ENCODE data around the gene RIT1. TPM values are rescaled to one million over a fixed set of nuclear protein-coding genes. Genes with fewer than 3 reads are reported as not detected.

The RIT1 gene
- total RNA-seq, 1 experiment from 2014 or later, result 27.2 TPM

- H3K4me1 Mint-ChIP-seq, result peaks cover 19% of the 10 kb centered on the region
- ChIA-PET CTCF (interaction anchor here (0.6 to 1.6 kb wide), 5 partner anchors 9 to 119 kb away, joined by 3 to 6 read pairs (median 3); partner anchors contain the start of gene ARHGEF2), POLR2A (no interaction called here)
- no peak for TF ChIP-seq ETV6 (CRISPR knock-in tag; IDR thresholded peaks at IDR 0.05)
- no peak for ATAC-seq
- H3K27me3 Mint-ChIP-seq (ENCODE audit: low read depth), result no peaks in the 10 kb centered on the region
- DNase-seq (ENCODE audit: low spot score), result no peak
- no peak overlapping the region for H3K4me3 Mint-ChIP-seq
- no peaks in the 10 kb centered on the region for H3K9me3 Mint-ChIP-seq
- peaks cover 33% of the 10 kb centered on the region for H3K36me3 Mint-ChIP-seq
- no peak overlapping the region for H3K27ac Mint-ChIP-seq
These were observed 36.1 kb upstream of the RIT1 start for GRCh38 chr1:155947292-155947691.

- POLR2A ChIA-PET, result interaction anchor here (0.8 to 1.4 kb wide), 3 partner anchors 12 to 37 kb away, joined by 3 to 4 read pairs (median 3); partner anchors contain the start of gene KHDC4
- Mint-ChIP-seq H3K36me3 (peaks cover 27% of the 10 kb centered on the region), H3K27me3 (ENCODE audit: low read depth) (no peaks in the 10 kb centered on the region), H3K4me3 (no peak overlapping the region), H3K27ac (peak overlapping the region; percentile 87; the same call in 1 of the 2 replicates), H3K9me3 (no peaks in the 10 kb centered on the region), H3K4me1 (peaks cover 19% of the 10 kb centered on the region)
- CTCF ChIA-PET, result interaction anchor here (1.0 to 2.0 kb wide), 6 partner anchors 9 to 120 kb away, joined by 3 to 9 read pairs (median 5); no protein-coding TSS in a partner anchor
- ATAC-seq (no peak), DNase-seq (ENCODE audit: low spot score) (no peak)
- no peak for TF ChIP-seq ZBTB43 (CRISPR knock-in tag; IDR thresholded peaks at IDR 0.05)
- no peak for TF ChIP-seq ZSCAN18 (CRISPR knock-in tag; IDR thresholded peaks at IDR 0.05)
- TF ChIP-seq SP1 (CRISPR knock-in tag; conservative IDR thresholded peaks at IDR 0.05), result no peak
- TF ChIP-seq E2F1 (CRISPR knock-in tag; IDR thresholded peaks at IDR 0.05), result no peak
- TF ChIP-seq ZNF138 (CRISPR knock-in tag; conservative IDR thresholded peaks at IDR 0.05), result no peak
These were observed 35.6 kb upstream of the RIT1 start for GRCh38 chr1:155946633-155947219.

GRCh38 chr1:155944444-155944799, 33.3 kb upstream of the RIT1 start:
- Mint-ChIP-seq H3K27ac (no peak overlapping the region), H3K4me1 (peaks cover 32% of the 10 kb centered on the region), H3K4me3 (no peak overlapping the region), H3K9me3 (no peaks in the 10 kb centered on the region), H3K27me3 (ENCODE audit: low read depth) (no peaks in the 10 kb centered on the region), H3K36me3 (peaks cover 12% of the 10 kb centered on the region; the same call in 1 of the 2 replicates)
- ChIA-PET CTCF (interaction anchor here (0.8 to 4.2 kb wide), 6 partner anchors 10 to 122 kb away, joined by 3 to 31 read pairs (median 8); partner anchors contain the start of genes ARHGEF2, KHDC4 and RAB25), POLR2A (interaction anchor here (0.6 to 1.6 kb wide), 5 partner anchors 10 to 117 kb away, joined by 3 to 10 read pairs (median 4); partner anchors contain the start of gene RAB25)
- TF ChIP-seq TEAD1 (CRISPR knock-in tag; IDR thresholded peaks at IDR 0.05), result 0 out of 2 replicates have a peak, but pooled peaks have one; percentile 8
- no peak for TF ChIP-seq ZNF219 (CRISPR knock-in tag; IDR thresholded peaks at IDR 0.05; ENCODE audit: borderline replicate concordance)
- DNase-seq (ENCODE audit: low spot score) (no peak), ATAC-seq (no peak)

- Mint-ChIP-seq H3K9me3 (no peaks in the 10 kb centered on the region), H3K4me1 (peaks cover 38% of the 10 kb centered on the region), H3K27me3 (ENCODE audit: low read depth) (no peaks in the 10 kb centered on the region), H3K4me3 (no peak overlapping the region), H3K36me3 (peaks cover 6% of the 10 kb centered on the region; the same call in 1 of the 2 replicates), H3K27ac (no peak overlapping the region)
- ChIA-PET POLR2A (interaction anchor here (0.8 to 1.1 kb wide), 2 partner anchors 25 to 307 kb away, joined by 3 to 8 read pairs; no protein-coding TSS in a partner anchor), CTCF (interaction anchor here (0.6 to 6.1 kb wide), 4 partner anchors 8 to 124 kb away, joined by 4 to 85 read pairs (median 18); partner anchors contain the start of gene ARHGEF2)
- ATAC-seq (no peak), DNase-seq (ENCODE audit: low spot score) (no peak)
- TF ChIP-seq TP53 (CRISPR knock-in tag; IDR thresholded peaks at IDR 0.05) (no peak), EMX1 (CRISPR knock-in tag; IDR thresholded peaks at IDR 0.05) (no peak), NR1H2 (CRISPR knock-in tag; IDR thresholded peaks at IDR 0.05) (no peak), ZNF416 (CRISPR knock-in tag; IDR thresholded peaks at IDR 0.05) (no peak), USF2 (CRISPR knock-in tag; IDR thresholded peaks at IDR 0.05) (no peak), CREM (CRISPR knock-in tag; IDR thresholded peaks at IDR 0.05) (no peak), IRF2 (CRISPR knock-in tag; IDR thresholded peaks at IDR 0.05; ENCODE audit: borderline replicate concordance, low read depth) (no peak), ZNF317 (CRISPR knock-in tag; IDR thresholded peaks at IDR 0.05; ENCODE audit: borderline replicate concordance, low read depth) (no peak), TEAD4 (CRISPR knock-in tag; IDR thresholded peaks at IDR 0.05) (no peak), MLX (CRISPR knock-in tag; IDR thresholded peaks at IDR 0.05) (no peak), USF1 (CRISPR knock-in tag; IDR thresholded peaks at IDR 0.05) (no peak), SMAD4 (CRISPR knock-in tag; IDR thresholded peaks at IDR 0.05) (no peak)
These were observed 31.5 kb upstream of the RIT1 start for GRCh38 chr1:155942578-155943141.

All from WTC11 (cell line).